SH-SY5Y (cell line): ENCODE measurements around the gene OR9A2.

Experiments
- GATA2 ChIP-seq: IDR thresholded peaks from 2 replicates; pipeline ENCODE4 v1.6.1; 2011; ENCODE audit warnings: mild to moderate bottlenecking, low read depth, low read length
- GATA3 ChIP-seq: IDR thresholded peaks from 2 replicates; pipeline ENCODE4 v1.6.1; 2011; ENCODE audit warnings: low read depth, mild to moderate bottlenecking, low read length, moderate library complexity

- TF ChIP-seq GATA2 (no peak), GATA3 (no peak)
These were observed 11.7 kb upstream of the OR9A2 start for GRCh38 chr7:143038635-143039034.
